Measurements from ENCODE around the gene EXOC6B.

Gene EXOC6B

DNA sequence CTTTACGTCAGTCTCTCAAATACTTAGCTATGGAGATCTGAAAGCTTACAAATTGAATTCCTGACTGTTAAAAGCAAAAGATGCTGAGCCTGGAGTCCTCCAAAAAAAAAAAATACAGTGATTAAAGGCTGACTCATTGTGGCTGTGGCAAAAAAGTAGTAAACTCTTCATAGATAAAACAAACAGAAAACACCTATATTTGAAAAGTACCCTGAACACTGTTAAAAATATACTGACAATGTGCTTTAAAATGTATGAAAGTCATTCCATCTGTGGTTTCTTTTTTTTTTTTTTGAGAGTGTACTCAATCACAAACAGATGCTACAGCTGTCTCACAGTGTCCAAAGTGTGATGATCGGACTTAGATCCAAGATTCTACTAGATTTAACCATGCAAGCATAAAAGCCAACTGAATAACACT lies 410.6 kb downstream of the EXOC6B start:
- Histone ChIP-seq H3K27me3 (ENCODE audit: control insufficient read depth, insufficient read depth, low read length) (no peaks in the 10 kb centered on the region), H3K9ac (ENCODE audit: low read length) (no peak overlapping the region), H3K4me3 (ENCODE audit: low read length) (no peak overlapping the region), H3K27ac (ENCODE audit: low read depth, low read length) (no peak overlapping the region), H3K4me1 (ENCODE audit: control insufficient read depth, insufficient read depth, low read length) (no peaks in the 10 kb centered on the region), H3K36me3 (ENCODE audit: control insufficient read depth, insufficient read depth, low read length) (no peaks in the 10 kb centered on the region)

GRCh38 chr2:72414137-72414760 lies 411.6 kb downstream of the EXOC6B start:
- no peak overlapping the region for H3K4me3 ChIP-seq (ENCODE audit: low read length)
- no peak overlapping the region for H3K9ac ChIP-seq (ENCODE audit: low read length)
- H3K4me1 ChIP-seq (ENCODE audit: control insufficient read depth, insufficient read depth, low read length): no peaks in the 10 kb centered on the region
- H3K27ac ChIP-seq (ENCODE audit: low read depth, low read length): no peak overlapping the region
- H3K36me3 ChIP-seq (ENCODE audit: control insufficient read depth, insufficient read depth, low read length): no peaks in the 10 kb centered on the region
- no peaks in the 10 kb centered on the region for H3K27me3 ChIP-seq (ENCODE audit: control insufficient read depth, insufficient read depth, low read length)

DNA sequence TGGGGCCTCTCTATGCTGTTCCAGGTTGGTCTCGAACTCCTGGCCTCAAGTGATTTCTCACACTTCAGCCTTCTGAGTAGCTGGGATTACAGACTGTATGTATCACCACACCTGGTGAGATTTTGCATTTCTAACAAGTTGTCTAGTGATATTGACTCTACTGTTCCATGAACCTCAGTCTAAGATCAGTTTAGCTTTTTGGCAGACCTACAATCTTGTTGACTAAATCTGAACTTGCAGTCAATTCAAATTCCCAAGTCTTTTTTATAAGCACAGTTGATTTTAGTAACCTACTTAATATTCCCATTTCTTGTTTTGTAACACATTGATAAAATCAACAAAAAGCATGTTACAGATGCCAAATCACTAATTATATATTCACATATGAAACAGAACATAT lies 412.1 kb downstream of the EXOC6B start:
- Histone ChIP-seq H3K9ac (ENCODE audit: low read length) (no peak overlapping the region), H3K36me3 (ENCODE audit: control insufficient read depth, insufficient read depth, low read length) (no peaks in the 10 kb centered on the region), H3K4me1 (ENCODE audit: control insufficient read depth, insufficient read depth, low read length) (no peaks in the 10 kb centered on the region), H3K4me3 (ENCODE audit: low read length) (no peak overlapping the region), H3K27ac (ENCODE audit: low read depth, low read length) (no peak overlapping the region), H3K27me3 (ENCODE audit: control insufficient read depth, insufficient read depth, low read length) (no peaks in the 10 kb centered on the region)

- Histone ChIP-seq H3K36me3 (ENCODE audit: control insufficient read depth, insufficient read depth, low read length) (no peaks in the 10 kb centered on the region), H3K4me3 (ENCODE audit: low read length) (no peak overlapping the region), H3K4me1 (ENCODE audit: control insufficient read depth, insufficient read depth, low read length) (no peaks in the 10 kb centered on the region), H3K27me3 (ENCODE audit: control insufficient read depth, insufficient read depth, low read length) (no peaks in the 10 kb centered on the region), H3K9ac (ENCODE audit: low read length) (no peak overlapping the region), H3K27ac (ENCODE audit: low read depth, low read length) (no peak overlapping the region)
Observed at GRCh38 chr2:72412214-72412613, 413.6 kb downstream of the EXOC6B start.

DNA sequence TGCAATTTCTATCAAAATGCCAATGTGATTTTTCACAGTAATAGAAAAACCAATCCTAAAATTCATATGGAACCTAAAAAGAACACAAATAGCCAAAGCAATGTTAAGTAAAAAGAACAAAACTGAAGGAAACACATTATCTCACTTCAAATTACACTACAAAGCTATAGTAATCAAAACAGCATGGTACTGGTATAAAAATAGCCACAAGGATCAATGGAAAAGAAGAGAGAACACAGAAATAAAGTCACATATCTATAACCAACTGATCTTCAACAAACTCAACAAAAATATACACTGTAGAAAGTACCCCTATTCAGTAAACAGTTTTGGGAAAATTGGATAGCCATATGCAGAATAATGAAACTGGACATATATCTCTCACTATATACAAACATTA lies 426.0 kb downstream of the EXOC6B start:
- no peaks in the 10 kb centered on the region for H3K27me3 ChIP-seq (ENCODE audit: control insufficient read depth, insufficient read depth, low read length)
- no peak overlapping the region for H3K27ac ChIP-seq (ENCODE audit: low read depth, low read length)
- H3K9ac ChIP-seq (ENCODE audit: low read length): no peak overlapping the region
- no peaks in the 10 kb centered on the region for H3K36me3 ChIP-seq (ENCODE audit: control insufficient read depth, insufficient read depth, low read length)
- H3K4me3 ChIP-seq (ENCODE audit: low read length): no peak overlapping the region
- no peaks in the 10 kb centered on the region for H3K4me1 ChIP-seq (ENCODE audit: control insufficient read depth, insufficient read depth, low read length)

DNA sequence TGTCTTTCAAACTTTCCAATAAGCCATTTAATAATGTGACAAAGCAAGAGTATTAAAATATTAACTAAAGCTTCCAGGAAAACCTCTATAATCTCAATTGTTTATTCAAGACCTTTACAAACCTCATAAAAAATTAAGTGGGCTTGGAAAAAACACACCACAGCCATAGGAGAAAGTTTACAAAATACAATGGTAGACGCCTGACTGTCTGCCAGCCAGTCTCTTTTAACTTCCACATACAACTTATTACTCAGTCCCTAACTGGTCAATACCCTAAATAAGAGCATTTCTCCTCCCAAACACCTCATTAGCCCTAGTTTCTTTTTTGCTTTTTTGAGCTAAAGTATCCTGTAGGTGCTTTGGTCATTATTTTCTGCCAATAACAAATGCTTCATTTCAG lies 430.7 kb downstream of the EXOC6B start:
- Histone ChIP-seq H3K27ac (ENCODE audit: low read depth, low read length) (no peak overlapping the region), H3K4me3 (ENCODE audit: low read length) (no peak overlapping the region), H3K4me1 (ENCODE audit: control insufficient read depth, insufficient read depth, low read length) (no peaks in the 10 kb centered on the region), H3K36me3 (ENCODE audit: control insufficient read depth, insufficient read depth, low read length) (no peaks in the 10 kb centered on the region), H3K9ac (ENCODE audit: low read length) (no peak overlapping the region), H3K27me3 (ENCODE audit: control insufficient read depth, insufficient read depth, low read length) (no peaks in the 10 kb centered on the region)

- H3K9ac ChIP-seq (ENCODE audit: low read length): no peak overlapping the region
- H3K27ac ChIP-seq (ENCODE audit: low read depth, low read length): no peak overlapping the region
- H3K36me3 ChIP-seq (ENCODE audit: control insufficient read depth, insufficient read depth, low read length): no peaks in the 10 kb centered on the region
- no peak overlapping the region for H3K4me3 ChIP-seq (ENCODE audit: low read length)
- H3K27me3 ChIP-seq (ENCODE audit: control insufficient read depth, insufficient read depth, low read length): no peaks in the 10 kb centered on the region
- no peaks in the 10 kb centered on the region for H3K4me1 ChIP-seq (ENCODE audit: control insufficient read depth, insufficient read depth, low read length)
Observed at GRCh38 chr2:72394541-72395070, 431.2 kb downstream of the EXOC6B start.

GRCh38 chr2:72389447-72389846 lies 436.4 kb downstream of the EXOC6B start:
- no peaks in the 10 kb centered on the region for H3K36me3 ChIP-seq (ENCODE audit: control insufficient read depth, insufficient read depth, low read length)
- H3K9ac ChIP-seq (ENCODE audit: low read length): no peak overlapping the region
- no peak overlapping the region for H3K4me3 ChIP-seq (ENCODE audit: low read length)
- H3K27me3 ChIP-seq (ENCODE audit: control insufficient read depth, insufficient read depth, low read length): no peaks in the 10 kb centered on the region
- no peak overlapping the region for H3K27ac ChIP-seq (ENCODE audit: low read depth, low read length)
- H3K4me1 ChIP-seq (ENCODE audit: control insufficient read depth, insufficient read depth, low read length): no peaks in the 10 kb centered on the region

DNA sequence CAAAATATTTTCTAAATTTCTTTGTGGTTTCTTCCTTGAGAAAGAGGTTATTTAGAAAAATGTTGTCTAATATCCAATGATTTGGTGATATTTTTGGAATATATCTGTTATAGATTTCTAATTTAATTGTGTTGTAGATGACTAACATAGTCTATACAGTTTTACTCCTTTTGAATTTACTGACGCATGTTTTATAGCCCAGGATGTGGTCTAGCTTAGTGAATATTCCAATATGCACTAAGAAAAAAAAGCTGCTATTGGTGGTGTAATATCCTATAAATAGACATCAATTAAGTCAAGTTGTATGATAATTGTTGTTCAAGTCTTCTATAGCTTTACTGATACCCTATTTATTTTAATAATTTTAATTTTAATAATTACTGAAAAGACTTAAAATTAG lies 437.6 kb downstream of the EXOC6B start:
- Histone ChIP-seq H3K4me3 (ENCODE audit: low read length) (no peak overlapping the region), H3K27ac (ENCODE audit: low read depth, low read length) (no peak overlapping the region), H3K27me3 (ENCODE audit: control insufficient read depth, insufficient read depth, low read length) (no peaks in the 10 kb centered on the region), H3K9ac (ENCODE audit: low read length) (no peak overlapping the region), H3K4me1 (ENCODE audit: control insufficient read depth, insufficient read depth, low read length) (no peaks in the 10 kb centered on the region), H3K36me3 (ENCODE audit: control insufficient read depth, insufficient read depth, low read length) (no peaks in the 10 kb centered on the region)

DNA sequence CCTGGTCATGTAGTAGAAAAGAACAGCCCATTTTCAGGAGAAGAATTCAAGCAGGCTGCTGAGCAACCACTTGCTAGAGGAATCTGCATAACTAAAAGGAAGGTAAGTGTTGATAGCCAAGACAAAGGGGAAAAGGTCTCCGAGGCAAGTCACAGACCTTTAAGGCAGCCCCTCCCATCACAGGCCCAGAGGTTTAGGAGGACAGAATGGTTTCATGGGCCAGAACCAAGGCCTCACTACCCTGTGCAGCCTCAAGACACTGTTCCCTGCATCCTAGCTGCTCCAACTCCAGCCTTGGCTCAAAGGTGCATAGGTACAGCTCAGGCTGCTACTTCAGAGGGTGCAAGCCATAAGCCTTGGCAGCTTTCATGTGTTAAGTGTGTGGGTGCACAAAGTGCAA lies 439.5 kb downstream of the EXOC6B start:
- Histone ChIP-seq H3K9ac (ENCODE audit: low read length) (no peak overlapping the region), H3K27ac (ENCODE audit: low read depth, low read length) (no peak overlapping the region), H3K4me1 (ENCODE audit: control insufficient read depth, insufficient read depth, low read length) (no peaks in the 10 kb centered on the region), H3K4me3 (ENCODE audit: low read length) (no peak overlapping the region), H3K27me3 (ENCODE audit: control insufficient read depth, insufficient read depth, low read length) (no peaks in the 10 kb centered on the region), H3K36me3 (ENCODE audit: control insufficient read depth, insufficient read depth, low read length) (no peaks in the 10 kb centered on the region)

GRCh38 chr2:72378753-72379348 lies 447.0 kb downstream of the EXOC6B start:
- Histone ChIP-seq H3K36me3 (ENCODE audit: control insufficient read depth, insufficient read depth, low read length) (no peaks in the 10 kb centered on the region), H3K4me1 (ENCODE audit: control insufficient read depth, insufficient read depth, low read length) (no peaks in the 10 kb centered on the region), H3K27ac (ENCODE audit: low read depth, low read length) (no peak overlapping the region), H3K9ac (ENCODE audit: low read length) (no peak overlapping the region), H3K4me3 (ENCODE audit: low read length) (no peak overlapping the region), H3K27me3 (ENCODE audit: control insufficient read depth, insufficient read depth, low read length) (no peaks in the 10 kb centered on the region)

DNA sequence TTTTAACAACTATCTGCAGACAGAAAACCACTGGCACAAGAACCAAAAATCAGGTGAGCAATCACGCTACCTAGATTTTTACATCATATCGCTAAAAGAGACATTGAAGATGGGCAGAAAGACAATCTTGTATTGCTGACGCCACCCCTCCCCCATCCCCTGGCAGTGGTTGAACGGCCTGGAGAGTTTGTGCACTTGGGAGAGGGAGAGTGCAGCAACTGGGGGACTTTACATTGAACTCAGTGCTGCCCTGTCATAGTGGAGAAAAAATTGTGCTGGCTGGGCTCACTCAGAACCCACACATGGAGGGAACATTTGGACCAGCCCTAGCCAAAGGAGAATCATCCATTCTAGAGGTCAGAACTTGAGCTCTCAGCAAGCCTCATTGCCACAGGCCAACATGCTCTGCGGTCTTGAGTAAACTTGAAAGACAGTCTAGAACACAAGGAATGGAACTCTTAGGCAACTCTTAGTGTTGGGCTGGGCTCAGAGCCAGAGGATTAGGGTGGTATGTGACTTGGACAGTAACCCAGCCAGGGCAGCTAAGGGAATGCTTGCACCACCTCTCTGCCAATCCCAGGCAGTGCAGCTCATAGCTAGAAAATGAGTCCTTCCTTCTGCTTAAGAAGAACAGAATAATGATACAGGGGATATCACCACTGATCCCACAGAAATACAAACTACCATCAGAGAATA lies 458.2 kb downstream of the EXOC6B start:
- Histone ChIP-seq H3K27me3 (ENCODE audit: control insufficient read depth, insufficient read depth, low read length) (no peaks in the 10 kb centered on the region), H3K27ac (ENCODE audit: low read depth, low read length) (no peak overlapping the region), H3K4me3 (ENCODE audit: low read length) (no peak overlapping the region)

More for the DNA sequence above, 458.2 kb downstream of the EXOC6B start:
- Histone ChIP-seq H3K4me1 (ENCODE audit: control insufficient read depth, insufficient read depth, low read length) (no peaks in the 10 kb centered on the region), H3K9ac (ENCODE audit: low read length) (no peak overlapping the region), H3K36me3 (ENCODE audit: control insufficient read depth, insufficient read depth, low read length) (no peaks in the 10 kb centered on the region)

All from rectal smooth muscle tissue (tissue), 1 donor.